Kidney (tissue), 14 donors: Measurements from ENCODE around the gene PNMA6E. TPM values are rescaled to one million over a fixed set of nuclear protein-coding genes. Genes with fewer than 3 reads are reported as not detected.

ENCODE experiments used
- DNase-seq, 5 donors: peaks; one replicate each; pipeline ENCODE4 v3.0.0-alpha.2; 2013 to 2020
- FAIRE-seq: peaks from 2 replicates; lab custom pipeline; 2012; peaks lifted over from hg19 to GRCh38; lab: Jason Lieb, UNC
- H3K27ac ChIP-seq, 2 donors: one replicate each; pipeline ENCODE4 v1.7.0; 2013; ENCODE audit warnings: low read depth in 2 of 2, low read length in 2 of 2, inconsistent platforms in 1 of 2
- H3K27me3 ChIP-seq: one replicate; pipeline ENCODE4 v1.7.1; 2013; ENCODE audit warnings: low read length, inconsistent platforms; ENCODE audit not compliant: control insufficient read depth, insufficient read depth
- H3K36me3 ChIP-seq, 3 donors: one replicate each; pipeline versions ENCODE4 v1.7.0 to v1.7.1; 2013; ENCODE audit warnings: low read length in 3 of 3, control low read depth in 1 of 3, inconsistent platforms in 1 of 3; ENCODE audit not compliant: insufficient read depth in 3 of 3, control insufficient read depth in 2 of 3
- H3K4me1 ChIP-seq, 3 donors: one replicate each; pipeline versions ENCODE4 v1.7.0 to v1.7.1; 2013; ENCODE audit warnings: low read length in 3 of 3, inconsistent platforms in 1 of 3, low read depth in 1 of 3; ENCODE audit not compliant: control insufficient read depth in 2 of 3, insufficient read depth in 2 of 3
- H3K4me3 ChIP-seq, 3 donors: one replicate each; pipeline versions ENCODE4 v1.7.0 to v1.8.1; 2013; ENCODE audit warnings: low read length in 3 of 3, control low read depth in 1 of 3, inconsistent platforms in 1 of 3
- H3K9ac ChIP-seq, 3 donors: one replicate each; pipeline versions ENCODE4 v1.7.0 to v1.7.1; 2013; ENCODE audit warnings: low read length in 3 of 3, control low read depth in 1 of 3, inconsistent platforms in 1 of 3
- H3K9me3 ChIP-seq, 3 donors: one replicate each; pipeline versions ENCODE4 v1.7.0 to v1.7.1; 2013; ENCODE audit warnings: low read length in 3 of 3, control low read depth in 1 of 3, inconsistent platforms in 1 of 3; ENCODE audit not compliant: control insufficient read depth in 2 of 3, insufficient read depth in 1 of 3
- CTCF ChIP-seq: IDR thresholded peaks from 3 replicates; pipeline ENCODE4 v1.5.1; 2012; ENCODE audit warnings: mild to moderate bottlenecking, moderate library complexity, borderline replicate concordance; ENCODE audit not compliant: insufficient read depth; ENCODE audit errors: extremely low read depth
- intact Hi-C: fragments of 100-400 bp; cut with DNase I; formaldehyde crosslinking; loops from one replicate; pipeline ENCODE4 v1.11.1; 2022
- polyA plus RNA-seq: library from polyadenylated mRNA; stranded (reverse); fragments of 350-450 nt; fragmentation: Illumina TruSeq; extraction: RNeasy Lipid Tissue Mini Kit (QIAGEN cat#74804); gene quantifications from one replicate; pipeline ENCODE4 v1.2.3, GENCODE V29; 2014; ENCODE audit warnings: low read depth, low replicate concordance; ENCODE audit not compliant: insufficient read depth
- total RNA-seq: library from RNA; stranded (reverse); fragmentation: NEBNext Ultra II Directional; extraction: Animal tissue kit (Norgen Biotek cat#: 25700); gene quantifications from one replicate; pipeline ENCODE4 v1.2.1, GENCODE V29; 2021
- donor health status: control.
- donor health status: control.
- donor health status: control.
- donor health status: control.
- donor health status: control.
- donor health status: DM: yes; HTN: yes; CAD: no.
- donor health status: Normal renal cell carcinoma (clear cell type).

Gene PNMA6E
- total and polyA plus RNA-seq, 2 donors from 2014 or later, result not detected

GRCh38 chrX:153379971-153380581 lies 21.1 kb downstream of the PNMA6E start:
- Histone ChIP-seq H3K9ac (no peak overlapping the region), H3K4me1 (peaks cover 0 to 7% (median 0%) of the 10 kb centered on the region in 3 donors), H3K9me3 (peaks cover 0 to 8% (median 0%) of the 10 kb centered on the region in 3 donors), H3K36me3 (no peaks in the 10 kb centered on the region), H3K27me3 (no peaks in the 10 kb centered on the region), H3K4me3 (no peak overlapping the region), H3K27ac (no peak overlapping the region)
- intact Hi-C loops, result no loop called here
- no peak for FAIRE-seq
- no peak for TF ChIP-seq CTCF
- DNase-seq, result no peak

- Histone ChIP-seq H3K36me3 (no peaks in the 10 kb centered on the region), H3K9ac (no peak overlapping the region), H3K27me3 (no peaks in the 10 kb centered on the region), H3K4me3 (no peak overlapping the region), H3K27ac (no peak overlapping the region), H3K9me3 (peaks cover 0 to 8% (median 0%) of the 10 kb centered on the region in 3 donors), H3K4me1 (peaks cover 0 to 7% (median 0%) of the 10 kb centered on the region in 3 donors)
- intact Hi-C loops, result no loop called here
- no peak for TF ChIP-seq CTCF
- DNase-seq, result peak in 1 of 5 donors; percentile 70
- FAIRE-seq, result no peak
Observed at GRCh38 chrX:153379508-153379907, 21.6 kb downstream of the PNMA6E start.

GRCh38 chrX:153378607-153379006 lies 22.5 kb downstream of the PNMA6E start:
- Histone ChIP-seq H3K9me3 (peaks cover 0 to 8% (median 0%) of the 10 kb centered on the region in 3 donors), H3K27me3 (no peaks in the 10 kb centered on the region), H3K4me1 (peaks cover 0 to 7% (median 0%) of the 10 kb centered on the region in 3 donors), H3K4me3 (no peak overlapping the region), H3K36me3 (no peaks in the 10 kb centered on the region), H3K27ac (no peak overlapping the region), H3K9ac (no peak overlapping the region)
- no peak for TF ChIP-seq CTCF
- intact Hi-C loops, result no loop called here
- DNase-seq, result no peak
- FAIRE-seq, result no peak
